KG1 (cell line): ENCODE data around the gene DUS2.
"Not testable (repeated sequence)": the region's sequence is repeated elsewhere in the genome, so short reads cannot be mapped to it uniquely, and the experiment has no call there.

Experiments used
- DNase-seq: peaks from one replicate; lab custom pipeline; 2025; lab: John Stamatoyannopoulos, UW

DUS2 gene

GRCh38 chr16:67998779-67999688 is 24.1 kb upstream of the DUS2 start, which contains the start of gene DPEP2:
Gene DPEP2 (minus strand): TSS chr16:67999484. CDS start chr16:67993212, 6,272 bp downstream.
- DNase-seq, result peak; percentile 77

GRCh38 chr16:67999985-68000384 is 23.1 kb upstream of the DUS2 start:
- DNase-seq, result peak; percentile 16

- DNase-seq, result no peak
Measured at GRCh38 chr16:68000450-68000849, 22.6 kb upstream of the DUS2 start.

GRCh38 chr16:68003031-68003430 is 20.1 kb upstream of the DUS2 start:
- DNase-seq, result no peak

DNA sequence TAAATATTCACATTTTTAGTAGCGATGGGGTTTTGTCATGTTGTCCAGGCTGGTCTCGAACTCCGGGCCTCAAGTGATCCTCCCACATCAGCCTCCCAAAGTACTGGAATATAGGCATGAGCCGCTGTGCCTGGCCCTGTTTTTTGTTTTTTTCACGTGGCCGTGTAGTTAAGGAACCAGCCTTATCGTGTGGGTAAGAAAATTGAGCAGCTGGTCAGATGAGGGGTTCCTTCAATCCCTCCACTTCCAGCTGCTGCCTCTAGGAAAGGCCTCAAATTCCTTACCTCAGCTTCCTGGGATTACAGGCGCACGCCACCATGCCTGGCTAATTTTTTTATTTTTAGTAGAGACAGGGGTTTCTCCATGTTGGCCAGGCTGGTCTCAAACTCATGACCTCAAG is 17.9 kb upstream of the DUS2 start:
- DNase-seq, result no peak

DNA sequence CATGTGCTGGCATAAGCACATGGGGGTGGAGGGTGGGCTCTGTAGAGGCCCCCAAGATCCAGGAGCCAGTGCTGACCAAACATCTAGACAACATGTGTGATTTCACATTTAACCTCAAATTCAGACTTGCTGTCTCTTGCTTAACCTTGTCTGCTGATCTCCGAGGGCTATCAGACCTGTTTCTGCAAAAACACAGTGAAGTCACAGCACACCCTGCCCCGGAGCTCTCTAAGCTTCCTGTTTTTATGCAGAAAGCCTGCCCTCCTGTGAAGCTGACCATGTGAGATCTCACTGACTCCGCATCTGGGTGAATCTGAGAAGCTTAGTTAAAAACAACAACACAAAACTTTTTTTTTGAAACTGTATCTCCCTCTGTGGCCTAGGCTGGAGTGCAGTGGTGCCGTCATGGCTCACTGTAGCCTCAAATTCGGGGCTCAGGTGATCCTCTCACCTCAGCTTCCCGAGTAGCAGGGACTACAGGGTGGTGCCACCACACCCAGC is 17.2 kb upstream of the DUS2 start:
- peak; percentile 68 for DNase-seq

- DNase-seq, result no peak
Measured at GRCh38 chr16:68009157-68009735, 13.8 kb upstream of the DUS2 start.

DNA sequence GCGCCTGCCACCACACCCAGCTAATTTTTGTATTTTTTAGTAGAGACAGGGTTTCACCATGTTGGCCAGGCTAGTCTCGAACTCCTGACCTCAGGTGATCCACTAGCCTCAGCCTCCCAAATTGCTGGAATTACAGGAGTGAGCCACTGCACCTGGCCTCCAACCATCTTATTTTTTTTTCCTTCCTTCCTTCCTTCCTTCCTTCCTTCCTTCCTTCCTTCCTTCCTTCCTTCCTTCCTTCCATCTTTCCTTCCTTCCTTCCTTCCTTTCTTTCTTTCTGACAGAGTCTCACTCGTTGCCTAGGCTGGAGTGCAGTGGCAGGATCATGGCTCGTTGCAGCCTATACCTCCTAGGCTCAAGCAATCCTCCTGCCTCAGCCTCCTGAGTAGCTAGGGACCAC is 13.2 kb upstream of the DUS2 start:
- DNase-seq, result not testable (repeated sequence)

- peak; percentile 39 for DNase-seq
Measured at GRCh38 chr16:68013440-68013839, 9.6 kb upstream of the DUS2 start.

GRCh38 chr16:68015681-68016080 is 7.4 kb upstream of the DUS2 start, which contains the start of gene DPEP2NB:
Gene DPEP2NB (minus strand): TSS chr16:68015911. CDS start chr16:68015770, 141 bp downstream.
- no peak for DNase-seq

GRCh38 chr16:68019167-68019680 is 3.9 kb upstream of the DUS2 start:
- DNase-seq, result no peak

- no peak for DNase-seq
Measured at GRCh38 chr16:68021490-68021889, 1.6 kb upstream of the DUS2 start.

- no peak for DNase-seq
Measured at GRCh38 chr16:68022278-68022727, 781 bp upstream of the DUS2 start.

DNA sequence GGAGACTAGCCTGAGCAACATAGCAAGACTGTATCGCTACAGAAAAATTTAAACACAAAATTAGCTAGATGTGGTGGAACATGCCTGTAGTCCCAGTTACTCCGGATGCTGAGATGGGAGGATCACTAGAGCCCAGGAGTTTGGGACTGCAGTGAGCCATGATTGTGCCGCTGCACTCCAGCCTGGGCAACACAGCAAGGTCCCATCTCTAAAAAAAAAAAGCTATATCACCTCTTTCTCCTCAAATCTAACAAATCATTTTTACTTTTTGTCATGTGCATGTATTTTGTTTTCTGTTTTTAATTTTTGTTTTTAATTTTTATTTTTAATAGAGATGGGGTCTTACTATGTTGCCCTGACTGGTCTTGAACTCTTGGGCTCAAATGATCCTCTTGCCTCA is 5.9 kb downstream of the DUS2 start:
- DNase-seq, result no peak

- DNase-seq, result not testable (repeated sequence)
Measured at GRCh38 chr16:68030108-68030507, 7.0 kb downstream of the DUS2 start.

GRCh38 chr16:68031951-68032350 is 8.9 kb downstream of the DUS2 start:
- DNase-seq, result no peak

- DNase-seq, result no peak
Measured at GRCh38 chr16:68033101-68033500, 10.0 kb downstream of the DUS2 start.

- DNase-seq, result no peak
Measured at GRCh38 chr16:68035227-68035626, 12.1 kb downstream of the DUS2 start.

GRCh38 chr16:68037841-68038597 is 14.9 kb downstream of the DUS2 start:
- DNase-seq, result no peak

DNA sequence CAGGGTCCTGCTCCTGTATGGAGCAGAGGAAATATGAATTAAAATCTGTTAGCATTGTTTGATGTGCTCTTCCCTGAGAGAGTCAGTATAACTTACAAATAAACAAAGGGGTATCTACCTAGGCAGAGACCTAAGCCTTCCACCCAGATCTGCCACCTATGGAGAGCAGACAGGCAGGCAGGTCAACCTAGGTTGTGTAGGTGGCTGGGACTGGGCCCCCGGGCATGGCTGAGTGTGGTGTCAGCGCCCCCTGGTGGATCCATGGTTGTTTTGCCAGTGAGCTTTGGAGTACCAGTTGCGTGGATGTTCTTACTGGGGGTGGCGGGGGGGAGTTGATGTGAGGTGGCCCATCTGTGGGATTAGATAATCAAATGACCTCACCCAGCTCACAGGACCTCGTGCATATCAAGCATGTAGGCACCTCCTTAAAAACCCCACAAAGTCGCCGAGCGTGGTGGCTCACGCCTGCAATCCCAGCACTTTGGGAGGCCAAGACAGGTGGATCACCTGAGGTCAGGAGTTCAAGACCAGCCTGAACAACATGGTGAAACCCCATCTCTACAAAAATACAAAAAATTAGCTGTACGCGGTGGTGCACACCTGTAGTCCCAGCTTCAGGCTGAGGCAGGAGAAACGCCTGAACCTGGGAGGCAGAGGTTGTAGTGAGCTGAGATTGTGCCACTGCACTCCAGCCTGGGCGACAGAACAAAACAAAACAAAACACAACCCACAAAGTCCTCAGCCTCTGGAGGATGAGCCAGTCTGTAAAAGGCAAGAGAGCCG is 17.6 kb downstream of the DUS2 start:
- peak; percentile 56 for DNase-seq

GRCh38 chr16:68041783-68042182 is 18.7 kb downstream of the DUS2 start:
- DNase-seq, result no peak
